ENCODE data around the gene CHST11. TPM values are rescaled to one million over a fixed set of nuclear protein-coding genes. Genes with fewer than 3 reads are reported as not detected.

CHST11 gene
- total RNA-seq, 1 experiment from 2014 or later: 6.7 TPM

DNA sequence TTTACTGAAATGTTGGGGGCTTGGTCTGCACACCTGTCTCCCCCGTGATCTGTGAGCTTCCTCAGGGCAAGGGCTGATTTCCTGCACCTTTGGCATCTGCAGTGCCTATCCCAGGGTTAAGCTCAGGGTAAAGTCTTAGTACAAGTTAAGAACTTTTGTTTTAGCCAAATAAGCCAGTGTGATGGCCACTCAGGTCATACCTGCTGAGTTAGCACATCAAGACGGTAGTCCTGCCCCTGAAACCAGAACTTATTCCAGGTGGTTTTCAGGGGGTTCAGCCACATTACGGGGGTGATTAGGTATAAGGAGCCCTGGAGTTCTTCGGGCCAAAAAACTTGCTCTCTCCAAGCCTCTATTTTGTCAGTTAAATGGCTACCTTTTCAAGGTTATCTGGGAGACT, 21.6 kb upstream of the CHST11 start:
- no peaks in the 10 kb centered on the region for H3K4me1 ChIP-seq (ENCODE audit: insufficient read depth, low read length)
- H2BK5ac ChIP-seq (ENCODE audit: insufficient read length, low read length): no peak overlapping the region
- no peak overlapping the region for H3K4ac ChIP-seq (ENCODE audit: low read depth, low read length)
- H3K23ac ChIP-seq (ENCODE audit: insufficient read length, low read depth, low read length): no peak overlapping the region
- no peaks in the 10 kb centered on the region for H3K23me2 ChIP-seq (ENCODE audit: insufficient read length, low read depth, low read length, poor library complexity, severe bottlenecking)
- no peak overlapping the region for H4K8ac ChIP-seq (replicated peaks; ENCODE audit: insufficient read length, low read depth, low read length)
- no peak overlapping the region for H3K56ac ChIP-seq (ENCODE audit: insufficient read length, low read depth, low read length)
- H3K14ac ChIP-seq (ENCODE audit: insufficient read depth, low read length): no peak overlapping the region
- H3K79me1 ChIP-seq (ENCODE audit: insufficient read depth, low read depth, low read length, poor library complexity, severe bottlenecking): no peaks in the 10 kb centered on the region
- H3K9me3 ChIP-seq (ENCODE audit: control insufficient read depth, low read depth, low read length): no peaks in the 10 kb centered on the region
- no peak overlapping the region for H3K27ac ChIP-seq (ENCODE audit: insufficient read length, low read depth, low read length)
- no peak overlapping the region for H2BK20ac ChIP-seq (ENCODE audit: low read depth, low read length, poor library complexity, severe bottlenecking)
- H4K5ac ChIP-seq (ENCODE audit: insufficient read length, low read depth, low read length): no peak overlapping the region
- H2BK15ac ChIP-seq (ENCODE audit: low read depth, low read length): no peak overlapping the region
- no peaks in the 10 kb centered on the region for H3K9me3 Mint-ChIP-seq
- H3K4me2 ChIP-seq (ENCODE audit: insufficient read depth, insufficient read length, low read length): no peak overlapping the region
- no peaks in the 10 kb centered on the region for H3K27me3 ChIP-seq (ENCODE audit: insufficient read depth, low read length)
- TF ChIP-seq, protein P1, sequence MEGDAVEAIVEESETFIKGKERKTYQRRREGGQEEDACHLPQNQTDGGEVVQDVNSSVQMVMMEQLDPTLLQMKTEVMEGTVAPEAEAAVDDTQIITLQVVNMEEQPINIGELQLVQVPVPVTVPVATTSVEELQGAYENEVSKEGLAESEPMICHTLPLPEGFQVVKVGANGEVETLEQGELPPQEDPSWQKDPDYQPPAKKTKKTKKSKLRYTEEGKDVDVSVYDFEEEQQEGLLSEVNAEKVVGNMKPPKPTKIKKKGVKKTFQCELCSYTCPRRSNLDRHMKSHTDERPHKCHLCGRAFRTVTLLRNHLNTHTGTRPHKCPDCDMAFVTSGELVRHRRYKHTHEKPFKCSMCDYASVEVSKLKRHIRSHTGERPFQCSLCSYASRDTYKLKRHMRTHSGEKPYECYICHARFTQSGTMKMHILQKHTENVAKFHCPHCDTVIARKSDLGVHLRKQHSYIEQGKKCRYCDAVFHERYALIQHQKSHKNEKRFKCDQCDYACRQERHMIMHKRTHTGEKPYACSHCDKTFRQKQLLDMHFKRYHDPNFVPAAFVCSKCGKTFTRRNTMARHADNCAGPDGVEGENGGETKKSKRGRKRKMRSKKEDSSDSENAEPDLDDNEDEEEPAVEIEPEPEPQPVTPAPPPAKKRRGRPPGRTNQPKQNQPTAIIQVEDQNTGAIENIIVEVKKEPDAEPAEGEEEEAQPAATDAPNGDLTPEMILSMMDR (conservative IDR thresholded peaks at IDR 0.05): no peak
- H3K36me3 Mint-ChIP-seq (ENCODE audit: insufficient read depth in 1 of 3, low read depth in 3 of 3): no peaks in the 10 kb centered on the region
- no peak for DNase-seq
- H2BK120ac ChIP-seq (ENCODE audit: low read depth, low read length, poor library complexity, severe bottlenecking): no peak overlapping the region
- no peak overlapping the region for H2AFZ ChIP-seq (ENCODE audit: low read length)
- peaks cover 0 to 4% of the 10 kb centered on the region in 2 experiments; a peak in 2 of 4 replicates for H3K4me1 Mint-ChIP-seq
- WGBS (ENCODE audit: extremely low coverage, insufficient read length, low lambda C conversion rate): no CpG with 5 or more reads among the region's 4 CpGs
- H3K9ac ChIP-seq (ENCODE audit: extremely low read depth, insufficient read length, low read length): no peak overlapping the region
- no peak overlapping the region for H3T11ph ChIP-seq (ENCODE audit: low read length)
- H4K91ac ChIP-seq (ENCODE audit: insufficient read length, low read depth, low read length): no peak overlapping the region
- H3K18ac ChIP-seq (ENCODE audit: insufficient read length, low read depth, low read length): no peak overlapping the region
- H2AK5ac ChIP-seq (ENCODE audit: insufficient read length, low read length): no peak overlapping the region
- no peak overlapping the region for H3K27ac Mint-ChIP-seq
- H4K20me1 ChIP-seq (ENCODE audit: control insufficient read depth, insufficient read depth, insufficient read length): no peaks in the 10 kb centered on the region
- no peaks in the 10 kb centered on the region; the same call in 1 of the 2 replicates for H3K27me3 Mint-ChIP-seq (ENCODE audit: low read depth)
- no peak overlapping the region for H2BK12ac ChIP-seq (ENCODE audit: insufficient read length, low read depth, low read length)
- H3K79me2 ChIP-seq (ENCODE audit: insufficient read depth, low read length): no peaks in the 10 kb centered on the region
- no peak overlapping the region for H3K4me3 Mint-ChIP-seq
